ENCODE data around the gene TPPP. TPM values are rescaled to one million over a fixed set of nuclear protein-coding genes. Genes with fewer than 3 reads are reported as not detected.
"Not testable (repeated sequence)": the region's sequence is repeated elsewhere in the genome, so short reads cannot be mapped to it uniquely, and the experiment has no call there.

TPPP gene
- total RNA-seq, 4 donors from 2014 or later: 7.2 to 11.1 (median 8.4) TPM

- Histone ChIP-seq H3K27me3 (no peaks in the 10 kb centered on the region), H3K4me3 (replicated peaks in 1 of 3) (no peak overlapping the region), H3K27ac (no peak overlapping the region), H3K36me3 (peaks cover 10 to 12% of the 10 kb centered on the region in 2 donors), H3K9me3 (no peaks in the 10 kb centered on the region), H3K4me1 (peaks cover 0 to under 1% of the 10 kb centered on the region in 2 donors)
- intact Hi-C loops (cut with DNase I): no loop called here
- 93 to 95% methylated on average over 9 to 12 of the region's 12 CpGs for WGBS, 2 donors
- TF ChIP-seq, protein P1, sequence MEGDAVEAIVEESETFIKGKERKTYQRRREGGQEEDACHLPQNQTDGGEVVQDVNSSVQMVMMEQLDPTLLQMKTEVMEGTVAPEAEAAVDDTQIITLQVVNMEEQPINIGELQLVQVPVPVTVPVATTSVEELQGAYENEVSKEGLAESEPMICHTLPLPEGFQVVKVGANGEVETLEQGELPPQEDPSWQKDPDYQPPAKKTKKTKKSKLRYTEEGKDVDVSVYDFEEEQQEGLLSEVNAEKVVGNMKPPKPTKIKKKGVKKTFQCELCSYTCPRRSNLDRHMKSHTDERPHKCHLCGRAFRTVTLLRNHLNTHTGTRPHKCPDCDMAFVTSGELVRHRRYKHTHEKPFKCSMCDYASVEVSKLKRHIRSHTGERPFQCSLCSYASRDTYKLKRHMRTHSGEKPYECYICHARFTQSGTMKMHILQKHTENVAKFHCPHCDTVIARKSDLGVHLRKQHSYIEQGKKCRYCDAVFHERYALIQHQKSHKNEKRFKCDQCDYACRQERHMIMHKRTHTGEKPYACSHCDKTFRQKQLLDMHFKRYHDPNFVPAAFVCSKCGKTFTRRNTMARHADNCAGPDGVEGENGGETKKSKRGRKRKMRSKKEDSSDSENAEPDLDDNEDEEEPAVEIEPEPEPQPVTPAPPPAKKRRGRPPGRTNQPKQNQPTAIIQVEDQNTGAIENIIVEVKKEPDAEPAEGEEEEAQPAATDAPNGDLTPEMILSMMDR (IDR thresholded peaks at IDR 0.05): no peak
- no peak for DNase-seq
Observed at GRCh38 chr5:634191-634590, 59.0 kb downstream of the TPPP start.

GRCh38 chr5:633501-633955 is 59.6 kb downstream of the TPPP start:
- Histone ChIP-seq H3K27me3 (no peaks in the 10 kb centered on the region), H3K9me3 (no peaks in the 10 kb centered on the region), H3K4me3 (replicated peaks in 1 of 3) (no peak overlapping the region), H3K4me1 (peaks cover 0 to 7% of the 10 kb centered on the region in 2 donors), H3K27ac (no peak overlapping the region), H3K36me3 (peaks cover 10 to 12% of the 10 kb centered on the region in 2 donors)
- no peak for TF ChIP-seq POLR2A (IDR thresholded peaks at IDR 0.05)
- TF ChIP-seq, protein P1 (IDR thresholded peaks at IDR 0.05): no peak
- DNase-seq: no peak
- intact Hi-C loops (cut with DNase I): no loop called here
- 80 to 88% methylated on average over 12 to 13 of the region's 20 CpGs for whole genome bisulfite sequencing, 2 donors

DNA sequence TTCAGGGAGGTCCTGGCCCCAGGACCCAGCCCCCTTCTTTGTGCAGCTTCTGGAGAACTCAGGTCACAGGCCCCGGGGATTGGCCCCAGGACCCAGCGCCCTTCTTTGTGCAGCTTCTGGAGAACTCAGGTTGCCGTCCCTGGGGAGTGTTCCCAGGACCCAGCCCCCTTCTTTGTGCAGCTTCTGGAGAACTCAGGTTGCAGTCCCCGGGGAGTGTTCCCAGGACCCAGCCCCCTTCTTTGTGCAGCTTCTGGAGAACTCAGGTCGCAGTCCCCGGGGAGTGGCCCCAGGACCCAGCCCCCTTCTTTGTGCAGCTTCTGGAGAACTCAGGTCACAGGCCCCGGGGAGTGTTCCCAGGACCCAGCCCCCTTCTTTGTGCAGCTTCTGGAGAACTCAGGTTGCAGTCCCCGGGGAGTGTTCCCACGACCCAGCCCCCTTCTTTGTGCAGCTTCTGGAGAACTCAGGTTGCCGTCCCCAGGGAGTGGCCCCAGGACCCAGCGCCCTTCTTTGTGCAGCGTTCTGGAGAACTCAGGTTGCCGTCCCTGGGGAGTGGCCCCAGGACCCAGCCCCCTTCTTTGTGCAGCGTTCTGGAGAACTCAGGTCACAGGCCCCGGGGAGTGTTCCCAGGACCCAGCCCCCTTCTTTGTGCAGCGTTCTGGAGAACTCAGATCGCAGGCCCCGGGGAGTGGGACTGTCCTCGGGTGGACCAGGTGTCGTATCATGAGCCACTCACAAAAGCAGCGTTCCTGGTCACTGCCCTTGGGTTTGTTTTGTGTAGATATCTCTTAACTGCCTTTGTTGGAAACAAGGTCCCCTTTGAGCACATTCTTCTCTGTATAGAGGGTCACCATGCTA is 64.6 kb downstream of the TPPP start:
- H3K27ac ChIP-seq: peak overlapping the region in 1 of 3 donors; percentile 10
- H3K4me1 ChIP-seq; H3K9me3 ChIP-seq; H3K36me3 ChIP-seq; H3K4me3 ChIP-seq (replicated peaks in 1 of 3); H3K27me3 ChIP-seq; intact Hi-C loops (cut with DNase I): not testable (repeated sequence)
- WGBS, 2 donors: 52 to 63% methylated on average over 10 to 17 of the region's 21 CpGs
- DNase-seq: peak; percentile 46 to 51

GRCh38 chr5:627840-628239 is 65.3 kb downstream of the TPPP start:
- WGBS, 2 donors: 95% methylated on average over 24 of the region's 24 CpGs
- Histone ChIP-seq H3K4me3 (replicated peaks in 1 of 3) (no peak overlapping the region), H3K27ac (no peak overlapping the region), H3K9me3 (no peaks in the 10 kb centered on the region), H3K4me1 (peaks cover 0 to 7% of the 10 kb centered on the region in 2 donors), H3K27me3 (no peaks in the 10 kb centered on the region), H3K36me3 (no peaks in the 10 kb centered on the region)
- TF ChIP-seq, protein P1 (IDR thresholded peaks at IDR 0.05): no peak
- no peak for TF ChIP-seq POLR2A (IDR thresholded peaks at IDR 0.05)
- intact Hi-C loops (cut with DNase I): no loop called here
- DNase-seq: no peak

- Histone ChIP-seq H3K36me3 (no peaks in the 10 kb centered on the region), H3K27ac (no peak overlapping the region), H3K27me3 (no peaks in the 10 kb centered on the region), H3K4me3 (replicated peaks in 1 of 3) (no peak overlapping the region), H3K9me3 (no peaks in the 10 kb centered on the region), H3K4me1 (peaks cover 0 to 7% of the 10 kb centered on the region in 2 donors)
- no peak for DNase-seq
- intact Hi-C loops (cut with DNase I): no loop called here
- TF ChIP-seq POLR2A (IDR thresholded peaks at IDR 0.05): no peak
- TF ChIP-seq, protein P1 (IDR thresholded peaks at IDR 0.05): no peak
- WGBS, 2 donors: 88 to 96% methylated on average over 3 of the region's 3 CpGs
Observed at GRCh38 chr5:626850-627249, 66.3 kb downstream of the TPPP start.
